Neuronal stem cell (in vitro differentiated cells): Measurements from ENCODE around the gene GABRR3.
"Not testable (repeated sequence)": the region's sequence is repeated elsewhere in the genome, so short reads cannot be mapped to it uniquely, and the experiment has no call there.

Experiments
- DNase-seq: peaks from one replicate; pipeline ENCODE4 v3.0.0-alpha.2; 2013; ENCODE audit warnings: low spot score
- H2AFZ ChIP-seq: one replicate; pipeline ENCODE4 v1.6.1; 2013; ENCODE audit warnings: mild to moderate bottlenecking, low read length, inconsistent platforms
- H2AK5ac ChIP-seq: 2 replicates; pipeline ENCODE4 v1.6.1; 2013; ENCODE audit warnings: low read depth, mild to moderate bottlenecking, inconsistent platforms, low read length, moderate library complexity, mixed read lengths
- H2BK120ac ChIP-seq: 2 replicates; pipeline ENCODE4 v1.6.1; 2013; ENCODE audit warnings: low read depth, mild to moderate bottlenecking, inconsistent platforms, low read length, moderate library complexity, mixed read lengths
- H2BK12ac ChIP-seq: one replicate; pipeline ENCODE4 v1.6.1; 2013; ENCODE audit warnings: low read length, inconsistent platforms
- H2BK15ac ChIP-seq: 2 replicates; pipeline ENCODE4 v1.6.1; 2013; ENCODE audit warnings: mild to moderate bottlenecking, low read length, inconsistent platforms, mixed read lengths
- H2BK5ac ChIP-seq: one replicate; pipeline ENCODE4 v1.6.1; 2013; ENCODE audit warnings: inconsistent platforms, mild to moderate bottlenecking, low read length, moderate library complexity
- H3K14ac ChIP-seq: one replicate; pipeline ENCODE4 v1.6.1; 2013; ENCODE audit warnings: low read length, inconsistent platforms
- H3K18ac ChIP-seq: 2 replicates; pipeline ENCODE4 v1.6.1; 2013; ENCODE audit warnings: low read length, inconsistent platforms
- H3K23ac ChIP-seq: 2 replicates; pipeline ENCODE4 v1.6.1; 2013; ENCODE audit warnings: low read depth, mild to moderate bottlenecking, mixed read lengths, low read length, inconsistent platforms; ENCODE audit not compliant: poor library complexity
- H3K27ac ChIP-seq: replicated peaks from 3 replicates; pipeline ENCODE4 v1.5.1; 2013; ENCODE audit warnings: low read length, inconsistent platforms
- H3K27me3 ChIP-seq, 3 experiments: 2 replicates each; pipeline ENCODE4 v1.6.1; 2013; ENCODE audit warnings: low read length in 3 of 3, mild to moderate bottlenecking in 2 of 3, inconsistent platforms in 1 of 3, low read depth in 1 of 3, mixed read lengths in 1 of 3, moderate library complexity in 1 of 3; ENCODE audit not compliant: control insufficient read depth in 3 of 3, insufficient read depth in 3 of 3
- H3K36me3 ChIP-seq, 2 donors: replicated peaks in 1 of 2; 2 replicates each; pipeline ENCODE4 v1.6.1; 2013; ENCODE audit warnings: low read length in 2 of 2; ENCODE audit not compliant: control insufficient read depth in 2 of 2, insufficient read depth in 2 of 2
- H3K4ac ChIP-seq: 2 replicates; pipeline ENCODE4 v1.6.1; 2013; ENCODE audit warnings: inconsistent platforms, mild to moderate bottlenecking, low read length, moderate library complexity
- H3K4me1 ChIP-seq, 2 donors: 1 replicate in 1 of 2; 2 replicates in 1 of 2; pipeline ENCODE4 v1.6.1; 2013; ENCODE audit warnings: low read length in 2 of 2, low read depth in 1 of 2; ENCODE audit not compliant: control insufficient read depth in 2 of 2, insufficient read depth in 1 of 2
- H3K4me2 ChIP-seq: one replicate; pipeline ENCODE4 v1.6.1; 2013; ENCODE audit warnings: mild to moderate bottlenecking, low read length, inconsistent platforms; ENCODE audit not compliant: insufficient read depth, poor library complexity, severe bottlenecking
- H3K4me3 ChIP-seq, 2 donors: 2 replicates each; pipeline ENCODE4 v1.5.1; 2013; ENCODE audit warnings: low read length in 2 of 2, mild to moderate bottlenecking in 2 of 2, inconsistent platforms in 1 of 2, moderate library complexity in 1 of 2
- H3K79me1 ChIP-seq: one replicate; pipeline ENCODE4 v1.6.1; 2013; ENCODE audit warnings: low read depth, mild to moderate bottlenecking, inconsistent platforms, low read length, moderate library complexity
- H3K9ac ChIP-seq: one replicate; pipeline ENCODE4 v1.6.1; 2013; ENCODE audit warnings: mild to moderate bottlenecking, low read depth, low read length, inconsistent platforms; ENCODE audit not compliant: poor library complexity
- H3K9me3 ChIP-seq, 2 donors: replicated peaks in 1 of 2; 2 replicates each; pipeline versions ENCODE3 to v1.6.1; 2013; ENCODE audit warnings: low read length in 2 of 2, mild to moderate bottlenecking in 2 of 2, inconsistent platforms in 1 of 2, low read depth in 1 of 2, mixed read lengths in 1 of 2, moderate library complexity in 1 of 2; ENCODE audit not compliant: control insufficient read depth in 2 of 2, insufficient read depth in 1 of 2
- H4K8ac ChIP-seq: one replicate; pipeline ENCODE4 v1.6.1; 2013; ENCODE audit warnings: low read depth, mild to moderate bottlenecking, inconsistent platforms, low read length, moderate library complexity
- H4K91ac ChIP-seq: one replicate; pipeline ENCODE4 v1.6.1; 2013; ENCODE audit warnings: low read length, low read depth, mild to moderate bottlenecking, inconsistent platforms; ENCODE audit not compliant: poor library complexity
- WGBS, 2 donors: extraction: QIAGEN DNeasy Blood & Tissue Kit; methylation state at CpG; one replicate each; pipeline ENCODE4 v1.1.7; 2013; ENCODE audit warnings: missing lambda C conversion rate in 2 of 2, mixed read lengths in 1 of 2; ENCODE audit not compliant: insufficient read length in 2 of 2, insufficient replicate concordance in 1 of 2; ENCODE audit errors: extremely low coverage in 2 of 2; 5-methylcytosine and 5-hydroxymethylcytosine counted together

Gene GABRR3

GRCh38 chr3:98010883-98011449 is 24.1 kb downstream of the GABRR3 start:
- not testable (repeated sequence) for H3K9me3 ChIP-seq, H2BK5ac ChIP-seq, H3K4me2 ChIP-seq, H2AK5ac ChIP-seq, H3K18ac ChIP-seq, DNase-seq, H2BK15ac ChIP-seq, H4K8ac ChIP-seq, H3K4me1 ChIP-seq, H3K4me3 ChIP-seq, H3K23ac ChIP-seq, H3K4ac ChIP-seq, H3K14ac ChIP-seq, H3K36me3 ChIP-seq, H2AFZ ChIP-seq, H3K79me1 ChIP-seq, H4K91ac ChIP-seq, H3K9ac ChIP-seq, H3K27me3 ChIP-seq, H3K27ac ChIP-seq, H2BK12ac ChIP-seq, H2BK120ac ChIP-seq
- WGBS, 2 donors: no CpG with 5 or more reads among the region's 4 CpGs

- Histone ChIP-seq H3K79me1 (no peaks in the 10 kb centered on the region), H2AK5ac (no peak overlapping the region), H3K4me3 (no peak overlapping the region), H3K23ac (no peak overlapping the region), H3K4me1 (no peaks in the 10 kb centered on the region), H3K27me3 (no peaks in the 10 kb centered on the region), H3K9me3 (no peaks in the 10 kb centered on the region), H2BK5ac (no peak overlapping the region), H3K27ac (no peak overlapping the region), H2BK15ac (no peak overlapping the region), H3K4ac (no peak overlapping the region), H3K9ac (no peak overlapping the region), H3K18ac (no peak overlapping the region), H2AFZ (no peak overlapping the region), H3K36me3 (no peaks in the 10 kb centered on the region), H3K14ac (no peak overlapping the region), H4K91ac (no peak overlapping the region), H2BK12ac (no peak overlapping the region), H4K8ac (no peak overlapping the region), H2BK120ac (no peak overlapping the region), H3K4me2 (no peak overlapping the region)
- no peak for DNase-seq
- WGBS, 2 donors: no CpG with 5 or more reads among the region's 7 CpGs
Observed at GRCh38 chr3:98010194-98010882, 24.8 kb downstream of the GABRR3 start.

- no peak overlapping the region for H3K4me3 ChIP-seq
- no peak for DNase-seq
- H3K9me3 ChIP-seq: no peaks in the 10 kb centered on the region
- no peaks in the 10 kb centered on the region for H3K4me1 ChIP-seq
- no peak overlapping the region for H2BK12ac ChIP-seq
- no peak overlapping the region for H2BK15ac ChIP-seq
- no peaks in the 10 kb centered on the region for H3K79me1 ChIP-seq
- H3K4ac ChIP-seq: no peak overlapping the region
- H3K18ac ChIP-seq: no peak overlapping the region
- H3K36me3 ChIP-seq: no peaks in the 10 kb centered on the region
- no CpG with 5 or more reads among the region's 2 CpGs for WGBS, 2 donors
- no peak overlapping the region for H2AFZ ChIP-seq
- H4K8ac ChIP-seq: no peak overlapping the region
- H3K27me3 ChIP-seq: no peaks in the 10 kb centered on the region
- no peak overlapping the region for H3K27ac ChIP-seq
- no peak overlapping the region for H4K91ac ChIP-seq
- no peak overlapping the region for H3K23ac ChIP-seq
- no peak overlapping the region for H3K14ac ChIP-seq
- H2BK5ac ChIP-seq: no peak overlapping the region
- H3K4me2 ChIP-seq: no peak overlapping the region
- H2BK120ac ChIP-seq: no peak overlapping the region
- H2AK5ac ChIP-seq: no peak overlapping the region
- H3K9ac ChIP-seq: no peak overlapping the region
Observed at GRCh38 chr3:98008855-98009254, 26.3 kb downstream of the GABRR3 start.

- no peak overlapping the region for H2BK12ac ChIP-seq
- no peak overlapping the region for H3K4ac ChIP-seq
- H2BK120ac ChIP-seq: no peak overlapping the region
- H4K91ac ChIP-seq: no peak overlapping the region
- no peaks in the 10 kb centered on the region for H3K79me1 ChIP-seq
- no peak overlapping the region for H2AFZ ChIP-seq
- H3K9ac ChIP-seq: no peak overlapping the region
- no peak overlapping the region for H3K4me3 ChIP-seq
- no peak overlapping the region for H3K4me2 ChIP-seq
- H3K27ac ChIP-seq: no peak overlapping the region
- WGBS, 2 donors: 100% methylated on average over 1 of the region's 2 CpGs; no CpG with 5 or more reads in 1 of the 2 donors
- H3K23ac ChIP-seq: no peak overlapping the region
- H2BK5ac ChIP-seq: no peak overlapping the region
- no peak overlapping the region for H3K18ac ChIP-seq
- H3K27me3 ChIP-seq: no peaks in the 10 kb centered on the region
- DNase-seq: no peak
- no peaks in the 10 kb centered on the region for H3K9me3 ChIP-seq
- no peak overlapping the region for H3K14ac ChIP-seq
- no peak overlapping the region for H2BK15ac ChIP-seq
- no peaks in the 10 kb centered on the region for H3K36me3 ChIP-seq
- no peak overlapping the region for H4K8ac ChIP-seq
- H2AK5ac ChIP-seq: no peak overlapping the region
- H3K4me1 ChIP-seq: no peaks in the 10 kb centered on the region
Observed at GRCh38 chr3:98005438-98005837, 29.7 kb downstream of the GABRR3 start.
